Ovary (tissue), 1 donor: ENCODE data around the gene BHLHE23.
"Not testable (repeated sequence)": the region's sequence is repeated elsewhere in the genome, so short reads cannot be mapped to it uniquely, and the experiment has no call there.

Source experiments
- EP300 ChIP-seq: sonication (generic); formaldehyde crosslinking; IDR thresholded peaks from one replicate; pipeline ENCODE4 v1.6.1; 2017; ENCODE audit warnings: antibody characterized with exemption
- POLR2A ChIP-seq: fragments of 450-650 bp; IDR thresholded peaks from one replicate; pipeline ENCODE4 v1.6.1; 2017; ENCODE audit warnings: antibody characterized with exemption, mild to moderate bottlenecking, moderate library complexity

- not testable (repeated sequence) for TF ChIP-seq POLR2A, EP300
These were observed 46.1 kb downstream of the BHLHE23 start for GRCh38 chr20:62960446-62961309.
